Testis (tissue), 3 donors: ENCODE measurements around the gene CCNE1. TPM values are rescaled to one million over a fixed set of nuclear protein-coding genes. Genes with fewer than 3 reads are reported as not detected.

Experiments
- DNase-seq: peaks from one replicate; pipeline ENCODE4 v3.0.0-alpha.2; 2019
- H3K27ac ChIP-seq, 2 donors: fragments of 200-600 bp; sonication (generic); one replicate each; pipeline ENCODE4 v1.5.1; 2019
- H3K27me3 ChIP-seq: fragments of 200-600 bp; sonication (generic); one replicate; pipeline ENCODE4 v1.5.1; 2019
- H3K36me3 ChIP-seq: fragments of 200-600 bp; sonication (generic); one replicate; pipeline ENCODE4 v1.5.1; 2017; ENCODE audit warnings: low read depth; ENCODE audit errors: missing control alignments
- H3K4me1 ChIP-seq: fragments of 200-600 bp; sonication (generic); one replicate; pipeline ENCODE4 v1.5.1; 2019
- H3K4me3 ChIP-seq, 2 donors: fragments of 200-600 bp; sonication (generic); one replicate each; pipeline ENCODE4 v1.5.1; 2017 to 2019
- H3K9me3 ChIP-seq: fragments of 200-600 bp; sonication (generic); one replicate; pipeline ENCODE4 v1.5.1; 2017
- POLR2A ChIP-seq: fragments of 450-650 bp; IDR thresholded peaks from one replicate; pipeline ENCODE4 v1.6.1; 2017; ENCODE audit warnings: antibody characterized with exemption, mild to moderate bottlenecking, moderate library complexity
- WGBS, 2 donors: methylation state at CpG; one replicate each; pipeline ENCODE4 v1.1.5; 2018; 5-methylcytosine and 5-hydroxymethylcytosine counted together
- intact Hi-C: fragments of 100-400 bp; cut with DNase I; formaldehyde crosslinking; loops from one replicate; pipeline ENCODE4 v1.15.1; 2023; ENCODE audit warnings: low total_unique reads
- polyA plus RNA-seq: library from polyadenylated mRNA; stranded (reverse); fragments of 350-450 nt; fragmentation: Illumina TruSeq; extraction: RNeasy Lipid Tissue Mini Kit (QIAGEN cat#74804); gene quantifications from one replicate; pipeline ENCODE4 v1.2.3, GENCODE V29; 2014; ENCODE audit warnings: low read depth, low replicate concordance; ENCODE audit not compliant: insufficient read depth
- total RNA-seq, 2 donors: library from RNA; depleted of rRNA; stranded (reverse); fragments of >200 nt; gene quantifications; one replicate each; pipeline ENCODE4 v1.2.3, GENCODE V29; 2016
- TF ChIP-seq, protein P1 (sequence below), 3 experiments: fragments of 450-650 bp in 2 of 3; fragments of 200-600 bp in 1 of 3; sonication (generic) in 1 of 3; IDR thresholded peaks; one replicate each; pipeline ENCODE4 v1.5.1; 2016 to 2019; ENCODE audit warnings: antibody characterized with exemption in 3 of 3, mild to moderate bottlenecking in 2 of 3, moderate library complexity in 1 of 3

Gene CCNE1
- total and polyA plus RNA-seq, 3 donors from 2014 or later: 16.3 to 32.2 (median 17.6) TPM

DNA sequence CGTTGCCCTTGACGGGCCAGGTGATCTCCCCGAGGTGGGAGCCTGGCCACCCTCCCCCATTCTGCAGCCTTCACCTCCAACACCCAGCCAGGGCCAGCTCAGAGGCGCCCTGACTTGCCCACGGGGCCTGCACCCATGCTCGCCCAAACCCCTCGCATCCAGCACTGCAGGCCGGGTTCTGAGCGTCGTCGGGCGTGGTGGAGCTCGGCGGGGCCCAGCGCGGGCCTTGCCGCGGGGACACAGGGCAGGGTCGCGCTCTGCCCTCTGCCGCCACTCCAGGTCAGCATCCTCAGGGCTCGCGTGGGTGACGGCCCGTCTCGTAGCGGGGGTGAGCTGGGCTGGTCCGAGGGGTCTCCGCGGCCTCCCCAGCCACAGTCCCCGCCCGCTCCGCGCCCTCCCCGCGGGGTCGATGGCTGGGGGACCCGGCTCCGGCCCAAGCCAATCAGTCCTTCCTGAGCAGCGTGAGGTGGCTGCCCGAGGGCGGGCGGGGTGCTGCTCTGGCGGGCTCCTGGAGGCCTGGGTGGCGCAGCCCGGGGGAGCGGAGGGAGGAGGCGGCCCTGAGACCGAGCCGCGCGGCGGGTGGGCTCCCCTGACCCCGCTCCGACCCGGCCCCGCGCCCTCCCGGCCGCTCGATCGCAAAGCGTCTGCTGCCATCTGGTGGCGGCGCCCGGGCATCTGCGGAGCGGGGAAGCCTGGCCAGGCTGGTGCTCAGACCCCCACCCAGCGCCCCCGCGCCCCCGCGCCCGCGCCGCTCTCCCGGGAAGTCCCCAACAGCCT, 61.4 kb downstream of the CCNE1 start:
- H3K4me1 ChIP-seq: peaks cover 13% of the 10 kb centered on the region
- WGBS, 2 donors: 9% methylated on average over 31 of the region's 77 CpGs; no CpG with 5 or more reads in 1 of the 2 donors
- intact Hi-C loops: loop anchor here (5.0 to 10.0 kb wide), 2 partner anchors 101 to 138 kb away; no protein-coding TSS in a partner anchor
- H3K27me3 ChIP-seq: no peaks in the 10 kb centered on the region
- H3K36me3 ChIP-seq: no peaks in the 10 kb centered on the region
- no peaks in the 10 kb centered on the region for H3K9me3 ChIP-seq
- peak; percentile 61 for DNase-seq
- TF ChIP-seq, protein P1, sequence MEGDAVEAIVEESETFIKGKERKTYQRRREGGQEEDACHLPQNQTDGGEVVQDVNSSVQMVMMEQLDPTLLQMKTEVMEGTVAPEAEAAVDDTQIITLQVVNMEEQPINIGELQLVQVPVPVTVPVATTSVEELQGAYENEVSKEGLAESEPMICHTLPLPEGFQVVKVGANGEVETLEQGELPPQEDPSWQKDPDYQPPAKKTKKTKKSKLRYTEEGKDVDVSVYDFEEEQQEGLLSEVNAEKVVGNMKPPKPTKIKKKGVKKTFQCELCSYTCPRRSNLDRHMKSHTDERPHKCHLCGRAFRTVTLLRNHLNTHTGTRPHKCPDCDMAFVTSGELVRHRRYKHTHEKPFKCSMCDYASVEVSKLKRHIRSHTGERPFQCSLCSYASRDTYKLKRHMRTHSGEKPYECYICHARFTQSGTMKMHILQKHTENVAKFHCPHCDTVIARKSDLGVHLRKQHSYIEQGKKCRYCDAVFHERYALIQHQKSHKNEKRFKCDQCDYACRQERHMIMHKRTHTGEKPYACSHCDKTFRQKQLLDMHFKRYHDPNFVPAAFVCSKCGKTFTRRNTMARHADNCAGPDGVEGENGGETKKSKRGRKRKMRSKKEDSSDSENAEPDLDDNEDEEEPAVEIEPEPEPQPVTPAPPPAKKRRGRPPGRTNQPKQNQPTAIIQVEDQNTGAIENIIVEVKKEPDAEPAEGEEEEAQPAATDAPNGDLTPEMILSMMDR (IDR thresholded peaks at IDR 0.05): peak; percentile 47 to 92 (median 79)
- no peak for TF ChIP-seq POLR2A
- peak overlapping the region; percentile 31 to 52 for H3K4me3 ChIP-seq
- H3K27ac ChIP-seq: no peak overlapping the region

Other genes starting within 250 kb of the CCNE1 start
- 10 to 100 TPM; 79.8 to 82.4 TPM for gene POP4, start 205.7 kb upstream of the CCNE1 start, total RNA-seq
- gene POP4, start 205.7 kb upstream of the CCNE1 start, polyA plus RNA-seq: 127 TPM
- 10 to 100 TPM; 13.5 to 26.2 TPM for gene PLEKHF1, start 146.5 kb upstream of the CCNE1 start, total RNA-seq
- 6.3 TPM for gene PLEKHF1, start 146.5 kb upstream of the CCNE1 start, polyA plus RNA-seq
- gene C19orf12, start 96.7 kb upstream of the CCNE1 start, total RNA-seq: 10 to 100 TPM; 28.8 to 40.5 TPM
- 20.8 TPM for gene C19orf12, start 96.7 kb upstream of the CCNE1 start, polyA plus RNA-seq
- gene URI1, start 130.2 kb downstream of the CCNE1 start, total RNA-seq: 100 to 1,000 TPM in 1 of 2 donors, 10 to 100 TPM in 1; 71.4 to 104 TPM
- 105 TPM for gene URI1, start 130.2 kb downstream of the CCNE1 start, polyA plus RNA-seq